IMR-90 (cell line): ENCODE data around the gene C11orf68. TPM values are rescaled to one million over a fixed set of nuclear protein-coding genes. Genes with fewer than 3 reads are reported as not detected.

Experiments used
- ATAC-seq: fragments of 200-7000 bp; cut with Tn5 transposase; 2 replicates; pipeline ENCODE4 v1.9.1; 2020; ENCODE audit warnings: low read depth, mild to moderate bottlenecking, moderate library complexity
- BruUV-seq: library from RNA; stranded (reverse); fragments of 400-500 nt; replicated peaks from 2 replicates; lab custom pipeline; 2021; lab: Mats Ljungman, UMichigan
- CTCF ChIA-PET: fragments of 300-600 bp; formaldehyde crosslinking; extraction: SDS; loops from one replicate; lab custom pipeline; 2021; ENCODE audit warnings: antibody characterized with exemption; lab: Yijun Ruan, JAX
- POLR2A ChIA-PET: fragments of 300-600 bp; sonication (Branson Sonifier 250); formaldehyde crosslinking; loops from one replicate; lab custom pipeline; 2022; ENCODE audit warnings: antibody characterized with exemption; ENCODE audit not compliant: unreplicated experiment; lab: Charles Lee
- DNase-seq: peaks from one replicate; pipeline ENCODE4 v3.0.0; 2013
- H2AFZ ChIP-seq: replicated peaks from 2 replicates; pipeline ENCODE3; 2013; ENCODE audit warnings: low read length, mild to moderate bottlenecking; ENCODE audit not compliant: poor library complexity
- H2AK5ac ChIP-seq: 2 replicates; pipeline ENCODE4 v1.6.1; 2013; ENCODE audit warnings: low read depth, low read length, inconsistent platforms
- H2AK9ac ChIP-seq: replicated peaks from 2 replicates; pipeline ENCODE3; 2013; ENCODE audit warnings: mild to moderate bottlenecking, low read depth, low read length, moderate library complexity; ENCODE audit not compliant: poor library complexity
- H2BK120ac ChIP-seq: 2 replicates; pipeline ENCODE4 v1.6.1; 2013; ENCODE audit warnings: low read depth, low read length, inconsistent platforms
- H2BK15ac ChIP-seq: 3 replicates; pipeline ENCODE4 v1.6.1; 2013; ENCODE audit warnings: low read depth, low read length, inconsistent platforms
- H2BK20ac ChIP-seq: 2 replicates; pipeline ENCODE4 v1.6.1; 2013; ENCODE audit warnings: low read depth, mild to moderate bottlenecking, inconsistent platforms, low read length, moderate library complexity
- H2BK5ac ChIP-seq: 2 replicates; pipeline ENCODE4 v1.6.1; 2013; ENCODE audit warnings: mild to moderate bottlenecking, low read depth, low read length, inconsistent platforms; ENCODE audit not compliant: poor library complexity, severe bottlenecking
- H3K14ac ChIP-seq: replicated peaks from 2 replicates; pipeline ENCODE4 v1.6.1; 2013; ENCODE audit warnings: low read depth, low read length, inconsistent platforms
- H3K18ac ChIP-seq: 2 replicates; pipeline ENCODE4 v1.6.1; 2013; ENCODE audit warnings: low read depth, low read length, control low read depth
- H3K23ac ChIP-seq: 2 replicates; pipeline ENCODE4 v1.6.1; 2013; ENCODE audit warnings: low read depth, low read length, inconsistent platforms
- H3K27ac ChIP-seq: 2 replicates; pipeline ENCODE4 v1.5.1; 2013; ENCODE audit warnings: mild to moderate bottlenecking, control low read depth, low read length; ENCODE audit not compliant: insufficient read depth
- H3K27me3 ChIP-seq: 2 replicates; pipeline ENCODE4 v1.6.1; 2013; ENCODE audit warnings: low read length; ENCODE audit not compliant: control insufficient read depth, insufficient read depth
- H3K36me3 ChIP-seq: 2 replicates; pipeline ENCODE4 v1.6.1; 2013; ENCODE audit warnings: low read length, mixed read lengths; ENCODE audit not compliant: control insufficient read depth, insufficient read depth
- H3K4ac ChIP-seq: 2 replicates; pipeline ENCODE4 v1.6.1; 2013; ENCODE audit warnings: low read depth, low read length, inconsistent platforms
- H3K4me1 ChIP-seq: 2 replicates; pipeline ENCODE4 v1.6.1; 2013; ENCODE audit warnings: low read length, mixed read lengths; ENCODE audit not compliant: control insufficient read depth, insufficient read depth
- H3K4me2 ChIP-seq: 2 replicates; pipeline ENCODE4 v1.6.1; 2013; ENCODE audit warnings: low read depth, mild to moderate bottlenecking, control low read depth, low read length, moderate library complexity
- H3K4me3 ChIP-seq: 2 replicates; pipeline ENCODE4 v1.5.1; 2013; ENCODE audit warnings: low read depth, mild to moderate bottlenecking, control low read depth, low read length, moderate library complexity; ENCODE audit not compliant: insufficient read depth
- H3K56ac ChIP-seq: 2 replicates; pipeline ENCODE4 v1.6.1; 2013; ENCODE audit warnings: low read length, inconsistent platforms; ENCODE audit not compliant: insufficient read depth; ENCODE audit errors: extremely low read depth
- H3K79me1 ChIP-seq, 2 experiments: 2 replicates each; pipeline ENCODE4 v1.6.1; 2013; ENCODE audit warnings: low read length in 2 of 2, inconsistent platforms in 1 of 2, low read depth in 1 of 2
- H3K9ac ChIP-seq: 2 replicates; pipeline ENCODE4 v1.6.1; 2013; ENCODE audit warnings: low read depth, low read length, control low read depth
- H3K9me1 ChIP-seq: 2 replicates; pipeline ENCODE4 v1.6.1; 2013; ENCODE audit warnings: low read length, inconsistent platforms; ENCODE audit not compliant: insufficient read depth
- H3K9me3 ChIP-seq: 2 replicates; pipeline ENCODE4 v1.6.1; 2013; ENCODE audit warnings: low read length; ENCODE audit not compliant: control insufficient read depth, insufficient read depth
- H4K20me1 ChIP-seq: 2 replicates; pipeline ENCODE4 v1.6.1; 2013; ENCODE audit warnings: low read length, inconsistent platforms; ENCODE audit not compliant: insufficient read depth
- H4K5ac ChIP-seq: 2 replicates; pipeline ENCODE4 v1.6.1; 2013; ENCODE audit warnings: mild to moderate bottlenecking, low read depth, low read length, control low read depth
- H4K8ac ChIP-seq, 2 experiments: 2 replicates each; pipeline ENCODE4 v1.6.1; 2013; ENCODE audit warnings: low read depth in 2 of 2, low read length in 2 of 2, control low read depth in 1 of 2, inconsistent platforms in 1 of 2
- H4K91ac ChIP-seq: 2 replicates; pipeline ENCODE4 v1.6.1; 2013; ENCODE audit warnings: low read depth, low read length, inconsistent platforms; ENCODE audit not compliant: insufficient read depth
- CEBPB ChIP-seq: IDR thresholded peaks from 2 replicates; pipeline ENCODE4 v1.6.1; 2012; ENCODE audit warnings: low read depth, low read length, improper control_type of control experiment
- CHD1 ChIP-seq: IDR thresholded peaks from 2 replicates; pipeline ENCODE4 v1.6.1; 2012; ENCODE audit warnings: low read depth, low read length, improper control_type of control experiment
- CTCF ChIP-seq: conservative IDR thresholded peaks from 2 replicates; pipeline ENCODE4 v1.5.1; 2012; ENCODE audit warnings: mild to moderate bottlenecking, low read depth, low read length, improper control_type of control experiment
- MXI1 ChIP-seq: IDR thresholded peaks from 2 replicates; pipeline ENCODE4 v1.6.1; 2012; ENCODE audit warnings: low read depth, mild to moderate bottlenecking, low read length, moderate library complexity, borderline replicate concordance
- NFE2L2 ChIP-seq: fragments of 150-350 bp; IDR thresholded peaks from 2 replicates; pipeline ENCODE4 v1.6.1; 2016; ENCODE audit warnings: low read depth, mild to moderate bottlenecking, low read length
- WGBS, 2 experiments: methylation state at CpG; one replicate each; pipeline versions ENCODE4 v1.1.5 to v1.1.7; 2013; ENCODE audit warnings: missing lambda C conversion rate in 2 of 2; ENCODE audit not compliant: insufficient read length in 1 of 2; ENCODE audit errors: extremely low coverage in 2 of 2; 5-methylcytosine and 5-hydroxymethylcytosine counted together
- dilution Hi-C: fragments of 300-500 bp; cut with HindIII; formaldehyde crosslinking; loops from one replicate; pipeline ENCODE4 v1.14.3; 2018; ENCODE audit warnings: low sequenced_read_pairs; ENCODE audit not compliant: unreplicated experiment
- in situ Hi-C: fragments of 300-500 bp; cut with MboI; formaldehyde crosslinking; loops from 3 replicates; pipeline ENCODE4 v1.14.3; 2019; ENCODE audit warnings: low sequenced_read_pairs, inconsistent platforms, mixed read lengths
- intact Hi-C: fragments of 100-400 bp; cut with micrococcal nuclease; formaldehyde crosslinking; loops from 2 replicates; pipeline ENCODE4 v1.10.0; 2022
- polyA plus RNA-seq, 3 experiments: library from polyadenylated mRNA; depleted of rRNA; stranded (reverse); fragments of >200 nt; gene quantifications; 2 replicates each; pipeline ENCODE4 v1.2.3, GENCODE V29; 2012; ENCODE audit warnings: low replicate concordance in 1 of 3
- total RNA-seq: library from RNA; depleted of rRNA; stranded (reverse); fragments of >200 nt; gene quantifications from 2 replicates; pipeline ENCODE4 v1.2.3, GENCODE V29; 2012

Gene C11orf68
- total and polyA plus RNA-seq, 2 of the 4 experiments (the other 2 are of a cell fraction) = 20.3 to 104 TPM

- Histone ChIP-seq H2AK9ac (no peak overlapping the region), H3K4me3 (no peak overlapping the region), H3K4ac (no peak overlapping the region; the same call in 1 of the 2 replicates), H3K9me1 (0 out of 2 replicates have a peak, but pooled peaks cover 5% of the 10 kb centered on the region), H2BK20ac (no peak overlapping the region), H4K5ac (no peak overlapping the region), H3K9me3 (no peaks in the 10 kb centered on the region), H3K4me1 (peaks cover 14% of the 10 kb centered on the region), H3K4me2 (no peak overlapping the region), H2AK5ac (no peak overlapping the region), H3K27me3 (no peaks in the 10 kb centered on the region), H3K18ac (no peak overlapping the region), H2BK5ac (no peak overlapping the region), H4K8ac (peak overlapping the region in 1 of 2 experiments; percentile 39; a peak in 1 of 4 replicates), H2AFZ (no peak overlapping the region), H2BK120ac (no peak overlapping the region), H3K79me1 (peaks cover 18 to 77% of the 10 kb centered on the region in 2 experiments), H3K27ac (no peak overlapping the region), H4K91ac (no peak overlapping the region), H2BK15ac (no peak overlapping the region), H3K14ac (no peak overlapping the region), H4K20me1 (peaks cover 51% of the 10 kb centered on the region), H3K56ac (no peak overlapping the region), H3K23ac (no peak overlapping the region), H3K9ac (no peak overlapping the region), H3K36me3 (peaks cover 70% of the 10 kb centered on the region)
- DNase-seq (no peak), ATAC-seq (no peak)
- in situ Hi-C loops (no loop called here), dilution Hi-C loops (no loop called here), intact Hi-C loops (no loop called here)
- CTCF ChIA-PET = interaction anchor here (2.0 kb wide), 1 partner anchor 9 kb away, joined by 7 read pairs; the partner anchor contains the start of gene MUS81
- no CpG with 5 or more reads among the region's 3 CpGs for WGBS, 2 experiments
- POLR2A ChIA-PET = interaction anchor here (0.6 kb wide), 1 partner anchor 10 kb away, joined by 3 read pairs; no protein-coding TSS in a partner anchor
- no TSS peak for BruUV-seq
- TF ChIP-seq MXI1 (no peak), NFE2L2 (no peak), CHD1 (no peak), CEBPB (no peak), CTCF (no peak)
Observed at GRCh38 chr11:65868907-65869306, 50.0 kb downstream of the C11orf68 start.
